CD4-positive, alpha-beta T cell treated with Interleukin-10 for 1 hour (primary cell): ENCODE data around the gene C19orf25.

Experiments used
- DNase-seq: peaks from one replicate; pipeline ENCODE4 v3.0.0-alpha.2; 2020

Gene C19orf25

GRCh38 chr19:1427221-1427920 lies 51.6 kb downstream of the C19orf25 start:
- DNase-seq: no peak

DNA sequence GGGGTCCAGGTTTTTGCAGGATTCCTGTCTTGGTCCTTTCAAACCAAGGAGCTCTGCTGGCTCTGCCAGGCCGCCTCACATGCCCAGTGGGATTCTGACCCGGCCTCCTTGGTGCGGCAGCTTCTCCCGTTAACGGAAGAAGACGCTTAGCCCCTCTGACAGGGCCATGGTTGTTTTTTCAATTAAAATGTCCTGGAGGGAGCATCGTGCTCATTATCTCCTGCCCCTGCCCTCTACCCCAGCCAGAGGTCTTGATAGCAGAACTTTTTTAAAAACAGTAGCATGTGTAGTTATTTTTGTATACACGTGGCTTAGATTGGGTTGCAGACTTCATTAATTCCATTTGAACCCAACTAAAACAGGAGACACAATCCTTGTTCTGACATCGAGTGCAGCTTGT lies 52.3 kb downstream of the C19orf25 start:
- no peak for DNase-seq

- no peak for DNase-seq
Measured at GRCh38 chr19:1425902-1426301, 53.1 kb downstream of the C19orf25 start.

DNA sequence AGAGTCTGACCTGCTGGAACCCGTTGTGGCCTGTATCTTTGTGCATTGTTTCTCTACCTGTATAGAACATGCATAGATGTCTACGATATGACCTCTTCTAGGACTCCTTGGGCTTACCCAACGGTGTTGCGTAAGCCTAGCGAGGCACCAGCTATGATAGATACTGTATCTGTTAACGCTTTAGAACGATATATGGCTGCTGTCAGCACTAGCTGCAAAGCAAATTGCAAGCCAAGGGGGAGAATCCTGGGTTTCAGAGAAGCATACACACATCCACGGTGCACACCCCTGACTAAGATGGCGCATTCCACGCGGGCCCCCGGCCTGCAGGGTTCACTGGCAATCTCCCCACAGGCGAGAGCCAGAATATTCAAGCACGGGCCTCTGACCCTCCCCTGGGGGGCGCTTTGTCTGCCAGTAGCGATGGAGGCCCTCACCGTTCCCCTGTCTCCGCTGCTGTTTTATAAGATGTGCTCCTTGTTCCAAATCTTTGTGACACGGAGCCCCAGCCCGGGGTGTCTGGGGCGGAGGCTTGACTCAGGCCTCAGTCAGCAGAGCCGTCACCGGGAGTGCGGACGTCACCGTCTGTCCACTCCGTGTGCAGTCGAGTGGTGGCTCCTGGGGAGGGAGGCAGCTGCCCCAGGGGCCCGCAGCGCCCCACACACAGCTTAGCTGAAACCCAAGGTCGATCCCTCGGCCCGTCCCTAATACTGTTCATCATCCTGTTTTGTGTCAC lies 53.7 kb downstream of the C19orf25 start:
- no peak for DNase-seq

DNA sequence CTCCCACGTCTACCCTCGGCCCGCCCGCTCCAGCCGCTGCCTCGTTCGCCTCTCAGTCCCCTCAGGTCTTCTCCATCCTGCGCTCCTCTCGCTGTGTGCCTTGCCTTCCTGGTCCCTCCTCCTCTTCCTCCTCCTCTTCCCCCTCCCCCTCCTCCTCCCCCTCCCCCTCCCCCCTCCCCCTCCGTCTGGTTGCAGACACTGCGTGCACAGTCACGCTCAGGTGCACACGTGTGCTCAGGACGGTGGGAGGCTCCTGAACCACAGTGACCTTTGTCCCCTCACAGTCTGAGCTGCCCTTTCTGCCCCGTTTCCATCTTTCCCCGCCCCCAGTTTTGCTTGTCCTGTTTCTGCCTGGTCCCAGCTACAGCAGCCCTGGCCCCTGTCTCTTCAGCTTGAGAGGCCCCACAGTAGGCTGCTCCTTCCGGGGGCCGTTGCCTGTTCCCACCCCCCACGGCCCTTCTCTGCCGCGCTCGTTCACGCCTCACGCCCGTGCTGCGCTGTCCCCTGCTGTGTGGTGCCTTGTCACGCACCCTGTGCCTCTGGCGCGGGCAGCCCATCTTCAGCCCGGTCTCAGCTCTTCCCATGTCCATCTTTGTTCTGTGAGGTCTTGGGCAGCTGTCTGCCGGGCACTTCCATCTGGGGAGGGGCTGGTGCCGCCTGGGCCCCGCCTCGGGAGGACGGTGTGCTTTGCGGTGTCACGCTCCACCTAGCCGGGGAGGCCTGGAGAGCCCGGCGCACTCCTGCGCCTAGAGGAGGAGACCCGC lies 54.6 kb downstream of the C19orf25 start:
- no peak for DNase-seq

- no peak for DNase-seq
Measured at GRCh38 chr19:1423436-1424191, 55.4 kb downstream of the C19orf25 start.
